IMR-90 (cell line): ENCODE results near the gene BCL2L13. TPM values are rescaled to one million over a fixed set of nuclear protein-coding genes. Genes with fewer than 3 reads are reported as not detected.

ENCODE experiments used
- ATAC-seq: fragments of 200-7000 bp; cut with Tn5 transposase; 2 replicates; pipeline ENCODE4 v1.9.1; 2020; ENCODE audit warnings: low read depth, mild to moderate bottlenecking, moderate library complexity
- BruUV-seq: library from RNA; stranded (reverse); fragments of 400-500 nt; replicated peaks from 2 replicates; lab custom pipeline; 2021; lab: Mats Ljungman, UMichigan
- CTCF ChIA-PET: fragments of 300-600 bp; formaldehyde crosslinking; extraction: SDS; loops from one replicate; lab custom pipeline; 2021; ENCODE audit warnings: antibody characterized with exemption; lab: Yijun Ruan, JAX
- POLR2A ChIA-PET: fragments of 300-600 bp; sonication (Branson Sonifier 250); formaldehyde crosslinking; loops from one replicate; lab custom pipeline; 2022; ENCODE audit warnings: antibody characterized with exemption; ENCODE audit not compliant: unreplicated experiment; lab: Charles Lee
- DNase-seq: peaks from one replicate; pipeline ENCODE4 v3.0.0; 2013
- H2AFZ ChIP-seq: replicated peaks from 2 replicates; pipeline ENCODE3; 2013; ENCODE audit warnings: low read length, mild to moderate bottlenecking; ENCODE audit not compliant: poor library complexity
- H2AK5ac ChIP-seq: 2 replicates; pipeline ENCODE4 v1.6.1; 2013; ENCODE audit warnings: low read depth, low read length, inconsistent platforms
- H2AK9ac ChIP-seq: replicated peaks from 2 replicates; pipeline ENCODE3; 2013; ENCODE audit warnings: mild to moderate bottlenecking, low read depth, low read length, moderate library complexity; ENCODE audit not compliant: poor library complexity
- H2BK120ac ChIP-seq: 2 replicates; pipeline ENCODE4 v1.6.1; 2013; ENCODE audit warnings: low read depth, low read length, inconsistent platforms
- H2BK15ac ChIP-seq: 3 replicates; pipeline ENCODE4 v1.6.1; 2013; ENCODE audit warnings: low read depth, low read length, inconsistent platforms
- H2BK20ac ChIP-seq: 2 replicates; pipeline ENCODE4 v1.6.1; 2013; ENCODE audit warnings: low read depth, mild to moderate bottlenecking, inconsistent platforms, low read length, moderate library complexity
- H2BK5ac ChIP-seq: 2 replicates; pipeline ENCODE4 v1.6.1; 2013; ENCODE audit warnings: mild to moderate bottlenecking, low read depth, low read length, inconsistent platforms; ENCODE audit not compliant: poor library complexity, severe bottlenecking
- H3K14ac ChIP-seq: replicated peaks from 2 replicates; pipeline ENCODE4 v1.6.1; 2013; ENCODE audit warnings: low read depth, low read length, inconsistent platforms
- H3K18ac ChIP-seq: 2 replicates; pipeline ENCODE4 v1.6.1; 2013; ENCODE audit warnings: low read depth, low read length, control low read depth
- H3K23ac ChIP-seq: 2 replicates; pipeline ENCODE4 v1.6.1; 2013; ENCODE audit warnings: low read depth, low read length, inconsistent platforms
- H3K27ac ChIP-seq: 2 replicates; pipeline ENCODE4 v1.5.1; 2013; ENCODE audit warnings: mild to moderate bottlenecking, control low read depth, low read length; ENCODE audit not compliant: insufficient read depth
- H3K27me3 ChIP-seq: 2 replicates; pipeline ENCODE4 v1.6.1; 2013; ENCODE audit warnings: low read length; ENCODE audit not compliant: control insufficient read depth, insufficient read depth
- H3K36me3 ChIP-seq: 2 replicates; pipeline ENCODE4 v1.6.1; 2013; ENCODE audit warnings: low read length, mixed read lengths; ENCODE audit not compliant: control insufficient read depth, insufficient read depth
- H3K4ac ChIP-seq: 2 replicates; pipeline ENCODE4 v1.6.1; 2013; ENCODE audit warnings: low read depth, low read length, inconsistent platforms
- H3K4me1 ChIP-seq: 2 replicates; pipeline ENCODE4 v1.6.1; 2013; ENCODE audit warnings: low read length, mixed read lengths; ENCODE audit not compliant: control insufficient read depth, insufficient read depth
- H3K4me2 ChIP-seq: 2 replicates; pipeline ENCODE4 v1.6.1; 2013; ENCODE audit warnings: low read depth, mild to moderate bottlenecking, control low read depth, low read length, moderate library complexity
- H3K4me3 ChIP-seq: 2 replicates; pipeline ENCODE4 v1.5.1; 2013; ENCODE audit warnings: low read depth, mild to moderate bottlenecking, control low read depth, low read length, moderate library complexity; ENCODE audit not compliant: insufficient read depth
- H3K56ac ChIP-seq: 2 replicates; pipeline ENCODE4 v1.6.1; 2013; ENCODE audit warnings: low read length, inconsistent platforms; ENCODE audit not compliant: insufficient read depth; ENCODE audit errors: extremely low read depth
- H3K79me1 ChIP-seq, 2 experiments: 2 replicates each; pipeline ENCODE4 v1.6.1; 2013; ENCODE audit warnings: low read length in 2 of 2, inconsistent platforms in 1 of 2, low read depth in 1 of 2
- H3K9ac ChIP-seq: 2 replicates; pipeline ENCODE4 v1.6.1; 2013; ENCODE audit warnings: low read depth, low read length, control low read depth
- H3K9me1 ChIP-seq: 2 replicates; pipeline ENCODE4 v1.6.1; 2013; ENCODE audit warnings: low read length, inconsistent platforms; ENCODE audit not compliant: insufficient read depth
- H3K9me3 ChIP-seq: 2 replicates; pipeline ENCODE4 v1.6.1; 2013; ENCODE audit warnings: low read length; ENCODE audit not compliant: control insufficient read depth, insufficient read depth
- H4K20me1 ChIP-seq: 2 replicates; pipeline ENCODE4 v1.6.1; 2013; ENCODE audit warnings: low read length, inconsistent platforms; ENCODE audit not compliant: insufficient read depth
- H4K5ac ChIP-seq: 2 replicates; pipeline ENCODE4 v1.6.1; 2013; ENCODE audit warnings: mild to moderate bottlenecking, low read depth, low read length, control low read depth
- H4K8ac ChIP-seq, 2 experiments: 2 replicates each; pipeline ENCODE4 v1.6.1; 2013; ENCODE audit warnings: low read depth in 2 of 2, low read length in 2 of 2, control low read depth in 1 of 2, inconsistent platforms in 1 of 2
- H4K91ac ChIP-seq: 2 replicates; pipeline ENCODE4 v1.6.1; 2013; ENCODE audit warnings: low read depth, low read length, inconsistent platforms; ENCODE audit not compliant: insufficient read depth
- CEBPB ChIP-seq: IDR thresholded peaks from 2 replicates; pipeline ENCODE4 v1.6.1; 2012; ENCODE audit warnings: low read depth, low read length, improper control_type of control experiment
- CHD1 ChIP-seq: IDR thresholded peaks from 2 replicates; pipeline ENCODE4 v1.6.1; 2012; ENCODE audit warnings: low read depth, low read length, improper control_type of control experiment
- CTCF ChIP-seq: conservative IDR thresholded peaks from 2 replicates; pipeline ENCODE4 v1.5.1; 2012; ENCODE audit warnings: mild to moderate bottlenecking, low read depth, low read length, improper control_type of control experiment
- WGBS, 2 experiments: methylation state at CpG; one replicate each; pipeline versions ENCODE4 v1.1.5 to v1.1.7; 2013; ENCODE audit warnings: missing lambda C conversion rate in 2 of 2; ENCODE audit not compliant: insufficient read length in 1 of 2; ENCODE audit errors: extremely low coverage in 2 of 2; 5-methylcytosine and 5-hydroxymethylcytosine counted together
- dilution Hi-C: fragments of 300-500 bp; cut with HindIII; formaldehyde crosslinking; loops from one replicate; pipeline ENCODE4 v1.14.3; 2018; ENCODE audit warnings: low sequenced_read_pairs; ENCODE audit not compliant: unreplicated experiment
- in situ Hi-C: fragments of 300-500 bp; cut with MboI; formaldehyde crosslinking; loops from 3 replicates; pipeline ENCODE4 v1.14.3; 2019; ENCODE audit warnings: low sequenced_read_pairs, inconsistent platforms, mixed read lengths
- intact Hi-C: fragments of 100-400 bp; cut with micrococcal nuclease; formaldehyde crosslinking; loops from 2 replicates; pipeline ENCODE4 v1.10.0; 2022
- polyA plus RNA-seq, 3 experiments: library from polyadenylated mRNA; depleted of rRNA; stranded (reverse); fragments of >200 nt; gene quantifications; 2 replicates each; pipeline ENCODE4 v1.2.3, GENCODE V29; 2012; ENCODE audit warnings: low replicate concordance in 1 of 3
- total RNA-seq: library from RNA; depleted of rRNA; stranded (reverse); fragments of >200 nt; gene quantifications from 2 replicates; pipeline ENCODE4 v1.2.3, GENCODE V29; 2012

Gene BCL2L13
- total and polyA plus RNA-seq, 2 of the 4 experiments (the other 2 are of a cell fraction): 42.6 to 86.7 TPM

- H2AK5ac ChIP-seq: no peak overlapping the region
- H2BK120ac ChIP-seq: no peak overlapping the region
- H3K18ac ChIP-seq: no peak overlapping the region
- BruUV-seq: no TSS peak
- ChIA-PET POLR2A (no interaction called here), CTCF (no interaction called here)
- H2AK9ac ChIP-seq: no peak overlapping the region
- no CpG with 5 or more reads among the region's 1 CpG for WGBS, 2 experiments
- in situ Hi-C loops (no loop called here), dilution Hi-C loops (no loop called here), intact Hi-C loops (no loop called here)
- DNase-seq: no peak
- H3K14ac ChIP-seq: no peak overlapping the region
- H3K56ac ChIP-seq: no peak overlapping the region
- H3K9me1 ChIP-seq: peaks cover 3% of the 10 kb centered on the region; the same call in 1 of the 2 replicates
- H3K79me1 ChIP-seq: peaks cover 34 to 46% of the 10 kb centered on the region in 2 experiments
- no peaks in the 10 kb centered on the region for H3K9me3 ChIP-seq
- no peak overlapping the region for H2BK5ac ChIP-seq
- no peaks in the 10 kb centered on the region for H3K4me1 ChIP-seq
- no peak overlapping the region for H4K91ac ChIP-seq
- no peak for TF ChIP-seq CTCF
- 0 out of 2 replicates have a peak, but pooled peaks have one; percentile 36 for TF ChIP-seq CEBPB
- TF ChIP-seq CHD1: no peak
- 0 out of 2 replicates have a peak overlapping the region, but pooled peaks have one; percentile 9 for H2BK20ac ChIP-seq
- H3K9ac ChIP-seq: no peak overlapping the region
- no peak overlapping the region for H2BK15ac ChIP-seq
- no peak overlapping the region for H3K23ac ChIP-seq
- H3K4me2 ChIP-seq: no peak overlapping the region
- H3K27me3 ChIP-seq: no peaks in the 10 kb centered on the region
- peaks cover 2% of the 10 kb centered on the region; the same call in 1 of the 2 replicates for H3K36me3 ChIP-seq
- no peak overlapping the region; a peak in 1 of 4 replicates for H4K8ac ChIP-seq
- H4K20me1 ChIP-seq: no peaks in the 10 kb centered on the region
- no peak overlapping the region for H3K27ac ChIP-seq
- no peak overlapping the region for H4K5ac ChIP-seq
- no peak for ATAC-seq
- H3K4me3 ChIP-seq: no peak overlapping the region
- no peak overlapping the region for H3K4ac ChIP-seq
- no peak overlapping the region for H2AFZ ChIP-seq
These were observed 10.0 kb downstream of the BCL2L13 start for GRCh38 chr22:17648569-17648968.
